Liver (tissue), 3 donors: ENCODE data around the gene B3GAT2.

ENCODE experiments used
- GABPA ChIP-seq, 2 donors: IDR thresholded peaks in 1 of 2; conservative IDR thresholded peaks in 1 of 2; 2 replicates each; pipeline ENCODE4 v1.6.1; 2016; ENCODE audit warnings: antibody characterized with exemption in 2 of 2, mild to moderate bottlenecking in 1 of 2, moderate library complexity in 1 of 2
- RAD21 ChIP-seq, 2 donors: IDR thresholded peaks; 2 replicates each; pipeline ENCODE4 v1.6.1; 2016; ENCODE audit warnings: antibody characterized with exemption in 2 of 2, mild to moderate bottlenecking in 2 of 2
- YY1 ChIP-seq: IDR thresholded peaks from 2 replicates; pipeline ENCODE4 v1.6.1; 2016; ENCODE audit warnings: antibody characterized with exemption, mild to moderate bottlenecking
- TF ChIP-seq, protein P1 (sequence below): fragments of 150-350 bp; IDR thresholded peaks from 2 replicates; pipeline ENCODE4 v1.5.1; 2017; ENCODE audit warnings: improper control_type of control experiment, low read depth, low read length; ENCODE audit not compliant: missing input control
- TF ChIP-seq, protein P2 (sequence below): IDR thresholded peaks from 2 replicates; pipeline ENCODE4 v1.6.1; 2016; ENCODE audit warnings: antibody characterized with exemption
- TF ChIP-seq, protein P3 (sequence below): IDR thresholded peaks from 2 replicates; pipeline ENCODE4 v1.6.1; 2016; ENCODE audit warnings: antibody characterized with exemption, mild to moderate bottlenecking
- donor health status: healthy.
- donor health status: healthy.

DNA sequence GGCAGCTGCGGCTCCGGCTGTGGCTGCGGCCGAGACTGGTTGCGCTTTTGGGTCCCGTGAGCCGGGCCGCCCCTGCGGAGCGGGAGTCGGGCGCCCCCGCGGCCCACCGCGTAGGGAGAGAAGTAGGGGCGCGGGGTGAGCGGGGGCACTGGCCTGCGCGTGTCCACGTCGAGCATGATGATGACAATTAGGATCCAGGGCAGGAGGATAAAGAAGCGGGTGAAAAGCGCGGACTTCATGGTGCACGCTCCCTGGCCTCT, 739 bp downstream of the B3GAT2 start:
- TF ChIP-seq, protein P1, sequence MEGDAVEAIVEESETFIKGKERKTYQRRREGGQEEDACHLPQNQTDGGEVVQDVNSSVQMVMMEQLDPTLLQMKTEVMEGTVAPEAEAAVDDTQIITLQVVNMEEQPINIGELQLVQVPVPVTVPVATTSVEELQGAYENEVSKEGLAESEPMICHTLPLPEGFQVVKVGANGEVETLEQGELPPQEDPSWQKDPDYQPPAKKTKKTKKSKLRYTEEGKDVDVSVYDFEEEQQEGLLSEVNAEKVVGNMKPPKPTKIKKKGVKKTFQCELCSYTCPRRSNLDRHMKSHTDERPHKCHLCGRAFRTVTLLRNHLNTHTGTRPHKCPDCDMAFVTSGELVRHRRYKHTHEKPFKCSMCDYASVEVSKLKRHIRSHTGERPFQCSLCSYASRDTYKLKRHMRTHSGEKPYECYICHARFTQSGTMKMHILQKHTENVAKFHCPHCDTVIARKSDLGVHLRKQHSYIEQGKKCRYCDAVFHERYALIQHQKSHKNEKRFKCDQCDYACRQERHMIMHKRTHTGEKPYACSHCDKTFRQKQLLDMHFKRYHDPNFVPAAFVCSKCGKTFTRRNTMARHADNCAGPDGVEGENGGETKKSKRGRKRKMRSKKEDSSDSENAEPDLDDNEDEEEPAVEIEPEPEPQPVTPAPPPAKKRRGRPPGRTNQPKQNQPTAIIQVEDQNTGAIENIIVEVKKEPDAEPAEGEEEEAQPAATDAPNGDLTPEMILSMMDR, result no peak
- no peak for TF ChIP-seq YY1
- TF ChIP-seq, protein P2, sequence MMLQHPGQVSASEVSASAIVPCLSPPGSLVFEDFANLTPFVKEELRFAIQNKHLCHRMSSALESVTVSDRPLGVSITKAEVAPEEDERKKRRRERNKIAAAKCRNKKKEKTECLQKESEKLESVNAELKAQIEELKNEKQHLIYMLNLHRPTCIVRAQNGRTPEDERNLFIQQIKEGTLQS, result no peak
- TF ChIP-seq RAD21 (IDR thresholded peaks at IDR 0.05), result no peak
- no peak for TF ChIP-seq GABPA (IDR thresholded peaks at IDR 0.05 in 1 of 2, conservative IDR thresholded peaks at IDR 0.05 in 1 of 2)
- TF ChIP-seq, protein P3, sequence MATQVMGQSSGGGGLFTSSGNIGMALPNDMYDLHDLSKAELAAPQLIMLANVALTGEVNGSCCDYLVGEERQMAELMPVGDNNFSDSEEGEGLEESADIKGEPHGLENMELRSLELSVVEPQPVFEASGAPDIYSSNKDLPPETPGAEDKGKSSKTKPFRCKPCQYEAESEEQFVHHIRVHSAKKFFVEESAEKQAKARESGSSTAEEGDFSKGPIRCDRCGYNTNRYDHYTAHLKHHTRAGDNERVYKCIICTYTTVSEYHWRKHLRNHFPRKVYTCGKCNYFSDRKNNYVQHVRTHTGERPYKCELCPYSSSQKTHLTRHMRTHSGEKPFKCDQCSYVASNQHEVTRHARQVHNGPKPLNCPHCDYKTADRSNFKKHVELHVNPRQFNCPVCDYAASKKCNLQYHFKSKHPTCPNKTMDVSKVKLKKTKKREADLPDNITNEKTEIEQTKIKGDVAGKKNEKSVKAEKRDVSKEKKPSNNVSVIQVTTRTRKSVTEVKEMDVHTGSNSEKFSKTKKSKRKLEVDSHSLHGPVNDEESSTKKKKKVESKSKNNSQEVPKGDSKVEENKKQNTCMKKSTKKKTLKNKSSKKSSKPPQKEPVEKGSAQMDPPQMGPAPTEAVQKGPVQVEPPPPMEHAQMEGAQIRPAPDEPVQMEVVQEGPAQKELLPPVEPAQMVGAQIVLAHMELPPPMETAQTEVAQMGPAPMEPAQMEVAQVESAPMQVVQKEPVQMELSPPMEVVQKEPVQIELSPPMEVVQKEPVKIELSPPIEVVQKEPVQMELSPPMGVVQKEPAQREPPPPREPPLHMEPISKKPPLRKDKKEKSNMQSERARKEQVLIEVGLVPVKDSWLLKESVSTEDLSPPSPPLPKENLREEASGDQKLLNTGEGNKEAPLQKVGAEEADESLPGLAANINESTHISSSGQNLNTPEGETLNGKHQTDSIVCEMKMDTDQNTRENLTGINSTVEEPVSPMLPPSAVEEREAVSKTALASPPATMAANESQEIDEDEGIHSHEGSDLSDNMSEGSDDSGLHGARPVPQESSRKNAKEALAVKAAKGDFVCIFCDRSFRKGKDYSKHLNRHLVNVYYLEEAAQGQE, result no peak
